GM23338 (cell line): Measurements from ENCODE around the gene CPLX1. TPM values are rescaled to one million over a fixed set of nuclear protein-coding genes. Genes with fewer than 3 reads are reported as not detected.

Experiments
- ATAC-seq: fragments of 200-7000 bp; cut with Tn5 transposase; 3 replicates; pipeline ENCODE4 v1.9.1; 2020
- DNase-seq: peaks from one replicate; pipeline ENCODE4 v3.0.0-alpha.2; 2015; ENCODE audit warnings: low spot score
- H2AFZ ChIP-seq: fragments of 200-600 bp; sonication (generic); 2 replicates; pipeline ENCODE4 v1.8.0; 2016; ENCODE audit warnings: antibody characterized with exemption, mild to moderate bottlenecking, moderate library complexity
- H3F3A ChIP-seq: fragments of 200-600 bp; sonication (generic); replicated peaks from 2 replicates; pipeline ENCODE4 v1.8.0; 2017; ENCODE audit warnings: antibody characterized with exemption, mixed run types, low read depth
- H3K27ac ChIP-seq: fragments of 200-600 bp; sonication (generic); 2 replicates; pipeline ENCODE4 v1.6.1; 2016; ENCODE audit warnings: low read depth
- H3K27me3 ChIP-seq: fragments of 200-600 bp; sonication (generic); 2 replicates; pipeline ENCODE4 v1.8.0; 2016; ENCODE audit warnings: mild to moderate bottlenecking, mixed run types, moderate library complexity; ENCODE audit not compliant: insufficient read depth
- H3K36me3 ChIP-seq: fragments of 200-600 bp; sonication (generic); 2 replicates; pipeline ENCODE4 v1.8.0; 2016; ENCODE audit warnings: mild to moderate bottlenecking; ENCODE audit not compliant: insufficient read depth
- H3K4me1 ChIP-seq: fragments of 200-600 bp; sonication (generic); 2 replicates; pipeline ENCODE4 v1.8.0; 2016; ENCODE audit warnings: mild to moderate bottlenecking, moderate library complexity; ENCODE audit not compliant: insufficient read depth
- H3K4me2 ChIP-seq: fragments of 200-600 bp; sonication (generic); 2 replicates; pipeline ENCODE4 v1.7.1; 2017; ENCODE audit warnings: mixed run types
- H3K4me3 ChIP-seq: fragments of 200-600 bp; sonication (generic); 2 replicates; pipeline ENCODE4 v1.6.1; 2016; ENCODE audit warnings: mixed run types
- H3K79me2 ChIP-seq: fragments of 200-600 bp; sonication (generic); replicated peaks from 2 replicates; pipeline ENCODE4 v1.8.0; 2017; ENCODE audit warnings: mild to moderate bottlenecking; ENCODE audit not compliant: insufficient read depth
- H3K9me2 ChIP-seq: fragments of 200-600 bp; sonication (generic); 2 replicates; pipeline ENCODE4 v1.8.0; 2017; ENCODE audit not compliant: insufficient read depth
- H4K20me1 ChIP-seq: fragments of 200-600 bp; sonication (generic); replicated peaks from 2 replicates; pipeline ENCODE4 v1.8.0; 2017; ENCODE audit warnings: mild to moderate bottlenecking; ENCODE audit not compliant: insufficient read depth
- H3K27ac Mint-ChIP-seq: 2 replicates; pipeline ENCODE4 v1.8.0; 2020; ENCODE audit warnings: inconsistent platforms, mild to moderate bottlenecking, moderate library complexity, mixed read lengths
- H3K27me3 Mint-ChIP-seq: 3 replicates; pipeline ENCODE4 v1.8.0; 2022; ENCODE audit warnings: low read depth, mild to moderate bottlenecking, moderate library complexity, mixed read lengths, inconsistent platforms; ENCODE audit not compliant: insufficient read depth, poor library complexity
- H3K36me3 Mint-ChIP-seq: 3 replicates; pipeline ENCODE4 v1.8.0; 2021; ENCODE audit warnings: low read depth, mild to moderate bottlenecking, inconsistent platforms, moderate library complexity, mixed read lengths
- H3K4me1 Mint-ChIP-seq: 3 replicates; pipeline ENCODE4 v1.8.0; 2020; ENCODE audit warnings: mild to moderate bottlenecking, inconsistent platforms, mixed read lengths
- H3K4me3 Mint-ChIP-seq: 3 replicates; pipeline ENCODE4 v1.8.0; 2021; ENCODE audit warnings: moderate library complexity, mild to moderate bottlenecking, inconsistent platforms, mixed read lengths
- H3K9me3 Mint-ChIP-seq: 3 replicates; pipeline ENCODE4 v1.8.0; 2020; ENCODE audit warnings: moderate library complexity, mild to moderate bottlenecking, inconsistent platforms, mixed read lengths
- CREB1 ChIP-seq: fragments of 250-450 bp; sonication (Bioruptor Pico); IDR thresholded peaks from 2 replicates; pipeline ENCODE4 v1.5.0; 2020; ENCODE audit warnings: low read depth, mild to moderate bottlenecking, moderate library complexity
- CTCF ChIP-seq, 2 experiments: fragments of 200-600 bp in 1 of 2; sonication (generic) in 1 of 2; conservative IDR thresholded peaks; 2 replicates each; pipeline versions ENCODE4 v1.5.1 to v1.6.1; 2016 to 2017; ENCODE audit warnings: antibody characterized with exemption in 2 of 2, low read depth in 2 of 2, mild to moderate bottlenecking in 2 of 2, moderate library complexity in 1 of 2
- ETS1 ChIP-seq: IDR thresholded peaks from 2 replicates; pipeline ENCODE4 v1.6.1; 2016; ENCODE audit warnings: antibody characterized with exemption
- EZH2 ChIP-seq: fragments of 200-600 bp; sonication (generic); IDR thresholded peaks from one replicate; pipeline ENCODE4 v1.8.0; 2017; ENCODE audit warnings: antibody characterized with exemption, mild to moderate bottlenecking, low read depth; ENCODE audit not compliant: unreplicated experiment
- EZH2phosphoT487 ChIP-seq: fragments of 200-600 bp; sonication (generic); IDR thresholded peaks from one replicate; pipeline ENCODE4 v1.8.1; 2018; ENCODE audit warnings: antibody characterized with exemption; ENCODE audit not compliant: unreplicated experiment
- NANOG ChIP-seq: IDR thresholded peaks from 2 replicates; pipeline ENCODE4 v1.6.1; 2016; ENCODE audit warnings: antibody characterized with exemption, borderline replicate concordance
- POLR2AphosphoS5 ChIP-seq: IDR thresholded peaks from 2 replicates; pipeline ENCODE4 v1.6.1; 2016; ENCODE audit warnings: antibody characterized with exemption, low read depth
- STAT1 ChIP-seq: IDR thresholded peaks from one replicate; pipeline ENCODE4 v1.6.1; 2016; ENCODE audit warnings: antibody characterized with exemption; ENCODE audit not compliant: unreplicated experiment
- ZNF331 ChIP-seq: fragments of 250-450 bp; sonication (Bioruptor Pico); IDR thresholded peaks from 2 replicates; pipeline ENCODE4 v1.5.0; 2020; ENCODE audit warnings: low read depth, mild to moderate bottlenecking, moderate library complexity
- polyA plus RNA-seq: library from polyadenylated mRNA; unstranded; fragments of >200 nt; fragmentation: Nextera tagmentation; extraction: Ambion mirVana; gene quantifications from 2 replicates; pipeline ENCODE4 v1.2.1, GENCODE V29; 2016
- total RNA-seq: library from RNA; depleted of rRNA; stranded (reverse); fragments of >200 nt; shearing (Covaris generic); gene quantifications from 2 replicates; pipeline ENCODE4 v1.2.3, GENCODE V29; 2014

The CPLX1 gene
- total and polyA plus RNA-seq, 2 experiments from 2014 or later = 0.86 to 0.97 TPM

GRCh38 chr4:867526-868250 is 41.8 kb upstream of the CPLX1 start:
- H3K4me1 Mint-ChIP-seq = no peaks in the 10 kb centered on the region

GRCh38 chr4:866761-867390 is 40.9 kb upstream of the CPLX1 start:
- Mint-ChIP-seq H3K27ac (peak overlapping the region; percentile 78; the same call in 1 of the 2 replicates), H3K4me3 (no peak overlapping the region), H3K36me3 (peaks cover 44% of the 10 kb centered on the region), H3K4me1 (no peaks in the 10 kb centered on the region), H3K27me3 (peaks cover 9% of the 10 kb centered on the region), H3K9me3 (0 out of 3 replicates have a peak, but pooled peaks cover 4% of the 10 kb centered on the region)
- no peaks in the 10 kb centered on the region for H3K9me2 ChIP-seq
- H3K79me2 ChIP-seq = no peaks in the 10 kb centered on the region
- H3K27me3 ChIP-seq = no peaks in the 10 kb centered on the region
- H3K4me1 ChIP-seq = no peaks in the 10 kb centered on the region
- no peak for TF ChIP-seq ETS1
- TF ChIP-seq POLR2AphosphoS5 = no peak
- TF ChIP-seq ZNF331 (CRISPR knock-in tag) = no peak
- TF ChIP-seq EZH2phosphoT487 = no peak
- no peak overlapping the region for H3K27ac ChIP-seq
- peaks cover 18% of the 10 kb centered on the region for H3F3A ChIP-seq
- no peak overlapping the region for H3K4me3 ChIP-seq
- DNase-seq (no peak), ATAC-seq (no peak)
- H2AFZ ChIP-seq = no peak overlapping the region
- no peaks in the 10 kb centered on the region for H4K20me1 ChIP-seq
- H3K36me3 ChIP-seq = no peaks in the 10 kb centered on the region
- no peak overlapping the region for H3K4me2 ChIP-seq

More at GRCh38 chr4:867526-868250, 41.8 kb upstream of the CPLX1 start:
- H3K9me3 Mint-ChIP-seq = 0 out of 3 replicates have a peak, but pooled peaks cover 4% of the 10 kb centered on the region
- no peak for TF ChIP-seq POLR2AphosphoS5
- TF ChIP-seq CREB1 (CRISPR knock-in tag) = no peak
- TF ChIP-seq ZNF331 (CRISPR knock-in tag) = no peak
- TF ChIP-seq EZH2 = no peak
- TF ChIP-seq CTCF (conservative IDR thresholded peaks at IDR 0.05; ENCODE audit: low read depth in 2 of 2) = no peak
- no peak for TF ChIP-seq NANOG
- TF ChIP-seq ETS1 = no peak
- no peak for TF ChIP-seq STAT1
- peaks cover 9% of the 10 kb centered on the region for H3K27me3 Mint-ChIP-seq
- no peak for DNase-seq
- no peak overlapping the region for H3K4me3 ChIP-seq
- H2AFZ ChIP-seq = no peak overlapping the region
- H3K9me2 ChIP-seq = no peaks in the 10 kb centered on the region
- no peak for ATAC-seq
- no peak overlapping the region for H3K4me3 Mint-ChIP-seq
- H3K27ac ChIP-seq = no peak overlapping the region
- no peaks in the 10 kb centered on the region for H3K36me3 ChIP-seq
- H3K4me2 ChIP-seq = no peak overlapping the region
- H3K27ac Mint-ChIP-seq = no peak overlapping the region; the same call in 1 of the 2 replicates
- H3K36me3 Mint-ChIP-seq = peaks cover 39% of the 10 kb centered on the region
- H3K27me3 ChIP-seq = no peaks in the 10 kb centered on the region
- H3K79me2 ChIP-seq = no peaks in the 10 kb centered on the region
- H3K4me1 ChIP-seq = no peaks in the 10 kb centered on the region
- H3F3A ChIP-seq = peaks cover 18% of the 10 kb centered on the region
- no peaks in the 10 kb centered on the region for H4K20me1 ChIP-seq
